Tibial nerve (tissue), 4 donors: ENCODE measurements around the gene TATDN2. TPM values are rescaled to one million over a fixed set of nuclear protein-coding genes. Genes with fewer than 3 reads are reported as not detected.

ENCODE experiments used
- DNase-seq, 2 donors: peaks; one replicate each; pipeline ENCODE4 v3.0.0-alpha.2; 2019; ENCODE audit warnings: low spot score in 2 of 2
- H3K27ac ChIP-seq, 4 donors: fragments of 200-600 bp; sonication (generic) in 3 of 4; one replicate each; pipeline ENCODE4 v1.5.1; 2017 to 2019; ENCODE audit warnings: mild to moderate bottlenecking in 1 of 4
- H3K27me3 ChIP-seq, 2 donors: fragments of 200-600 bp; sonication (generic) in 1 of 2; one replicate each; pipeline versions ENCODE4 v1.5.1 to v1.6.0; 2017 to 2019
- H3K36me3 ChIP-seq, 3 donors: fragments of 200-600 bp; sonication (generic); one replicate each; pipeline ENCODE4 v1.5.1; 2018 to 2019
- H3K4me1 ChIP-seq, 4 donors: fragments of 200-600 bp; sonication (generic) in 3 of 4; one replicate each; pipeline ENCODE4 v1.5.1; 2017 to 2019
- H3K4me3 ChIP-seq, 4 donors: fragments of 200-600 bp; sonication (generic) in 3 of 4; one replicate each; pipeline ENCODE4 v1.5.1; 2017 to 2019; ENCODE audit warnings: mild to moderate bottlenecking in 1 of 4, moderate library complexity in 1 of 4
- H3K9me3 ChIP-seq, 4 donors: fragments of 200-600 bp; sonication (generic) in 3 of 4; one replicate each; pipeline ENCODE4 v1.5.1; 2017 to 2019
- CTCF ChIP-seq, 5 experiments: fragments of 200-600 bp in 3 of 5; fragments of 450-650 bp in 2 of 5; sonication (generic) in 3 of 5; IDR thresholded peaks; one replicate each; pipeline ENCODE4 v1.5.1; 2016 to 2019; ENCODE audit warnings: antibody characterized with exemption in 5 of 5, mild to moderate bottlenecking in 3 of 5, moderate library complexity in 2 of 5
- EP300 ChIP-seq, 2 donors: sonication (generic); formaldehyde crosslinking; IDR thresholded peaks; one replicate each; pipeline ENCODE4 v1.6.1; 2017; ENCODE audit warnings: antibody characterized with exemption in 2 of 2, mild to moderate bottlenecking in 1 of 2
- POLR2A ChIP-seq, 2 donors: fragments of 450-650 bp; IDR thresholded peaks; one replicate each; pipeline ENCODE4 v1.6.1; 2017; ENCODE audit warnings: antibody characterized with exemption in 2 of 2, mild to moderate bottlenecking in 2 of 2, moderate library complexity in 2 of 2
- WGBS, 2 donors: methylation state at CpG; one replicate each; pipeline ENCODE4 v1.1.5; 2018; 5-methylcytosine and 5-hydroxymethylcytosine counted together
- total RNA-seq, 4 donors: library from RNA; depleted of rRNA; stranded (reverse); fragments of >200 nt; gene quantifications; one replicate each; pipeline ENCODE4 v1.1.0, GENCODE V29; 2016

TATDN2 gene
- total RNA-seq, 4 donors from 2014 or later = 21.2 to 28.9 (median 28.5) TPM

GRCh38 chr3:10299175-10299574 is 50.9 kb downstream of the TATDN2 start:
- peaks cover 2 to 75% (median 7%) of the 10 kb centered on the region in 3 donors for H3K36me3 ChIP-seq
- H3K4me1 ChIP-seq = no peaks in the 10 kb centered on the region
- no peak overlapping the region for H3K27ac ChIP-seq
- TF ChIP-seq EP300 (IDR thresholded peaks at IDR 0.05) = no peak
- TF ChIP-seq CTCF (IDR thresholded peaks at IDR 0.05) = no peak
- no peak for TF ChIP-seq POLR2A (IDR thresholded peaks at IDR 0.05)
- H3K4me3 ChIP-seq = no peak overlapping the region
- no peak for DNase-seq
- H3K9me3 ChIP-seq = no peaks in the 10 kb centered on the region
- 71 to 77% methylated on average over 2 of the region's 2 CpGs for WGBS, 2 donors
- H3K27me3 ChIP-seq = no peaks in the 10 kb centered on the region

DNA sequence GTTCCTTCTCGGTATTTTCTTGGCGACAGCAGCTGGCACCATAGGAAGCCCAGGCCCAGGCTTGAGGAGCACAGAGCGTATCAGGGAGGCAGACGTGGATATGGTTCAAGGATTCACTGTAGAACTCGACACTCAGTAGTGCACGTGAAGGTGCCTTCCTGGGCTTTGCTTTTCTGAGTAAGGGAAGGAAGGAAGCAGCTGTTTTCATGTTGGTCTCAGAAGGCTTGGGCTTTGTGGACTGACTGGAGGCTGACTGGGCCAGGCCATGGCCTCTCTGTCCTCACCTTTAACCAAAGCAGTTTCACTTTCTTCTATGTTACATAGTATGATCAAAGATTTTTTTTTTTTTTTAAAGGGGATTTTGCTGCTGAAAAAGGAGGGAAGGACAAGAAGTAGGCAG is 51.4 kb downstream of the TATDN2 start:
- H3K27me3 ChIP-seq = no peaks in the 10 kb centered on the region
- no peak overlapping the region for H3K27ac ChIP-seq
- no peaks in the 10 kb centered on the region for H3K9me3 ChIP-seq
- no peak for TF ChIP-seq POLR2A (IDR thresholded peaks at IDR 0.05)
- no peak for TF ChIP-seq EP300 (IDR thresholded peaks at IDR 0.05)
- no peak for TF ChIP-seq CTCF (IDR thresholded peaks at IDR 0.05)
- 66 to 75% methylated on average over 6 of the region's 6 CpGs for WGBS, 2 donors
- H3K4me3 ChIP-seq = no peak overlapping the region
- no peaks in the 10 kb centered on the region for H3K4me1 ChIP-seq
- H3K36me3 ChIP-seq = peaks cover 2 to 77% (median 12%) of the 10 kb centered on the region in 3 donors
- DNase-seq = no peak

GRCh38 chr3:10300087-10300486 is 51.8 kb downstream of the TATDN2 start:
- Histone ChIP-seq H3K36me3 (peaks cover 5 to 81% (median 15%) of the 10 kb centered on the region in 3 donors), H3K27me3 (no peaks in the 10 kb centered on the region), H3K9me3 (no peaks in the 10 kb centered on the region), H3K4me1 (no peaks in the 10 kb centered on the region), H3K4me3 (no peak overlapping the region), H3K27ac (no peak overlapping the region)
- no peak for TF ChIP-seq EP300 (IDR thresholded peaks at IDR 0.05)
- no peak for TF ChIP-seq POLR2A (IDR thresholded peaks at IDR 0.05)
- TF ChIP-seq CTCF (IDR thresholded peaks at IDR 0.05) = no peak
- DNase-seq = no peak
- 78 to 88% methylated on average over 9 of the region's 9 CpGs for WGBS, 2 donors

GRCh38 chr3:10303105-10303504 is 54.8 kb downstream of the TATDN2 start:
- no peaks in the 10 kb centered on the region for H3K9me3 ChIP-seq
- WGBS, 2 donors = 89 to 90% methylated on average over 9 of the region's 9 CpGs
- no peak overlapping the region for H3K4me3 ChIP-seq
- DNase-seq = no peak
- H3K27ac ChIP-seq = no peak overlapping the region
- no peak for TF ChIP-seq POLR2A (IDR thresholded peaks at IDR 0.05)
- TF ChIP-seq CTCF (IDR thresholded peaks at IDR 0.05) = no peak
- TF ChIP-seq EP300 (IDR thresholded peaks at IDR 0.05) = no peak
- H3K4me1 ChIP-seq = no peaks in the 10 kb centered on the region
- peaks cover 10 to 93% (median 20%) of the 10 kb centered on the region in 3 donors for H3K36me3 ChIP-seq
- H3K27me3 ChIP-seq = no peaks in the 10 kb centered on the region

GRCh38 chr3:10303785-10304184 is 55.5 kb downstream of the TATDN2 start:
- no peaks in the 10 kb centered on the region for H3K9me3 ChIP-seq
- no peaks in the 10 kb centered on the region for H3K4me1 ChIP-seq
- no peak overlapping the region for H3K27ac ChIP-seq
- H3K27me3 ChIP-seq = no peaks in the 10 kb centered on the region
- peaks cover 10 to 96% (median 20%) of the 10 kb centered on the region in 3 donors for H3K36me3 ChIP-seq
- H3K4me3 ChIP-seq = no peak overlapping the region
- DNase-seq = no peak
- 72 to 85% methylated on average over 8 of the region's 8 CpGs for WGBS, 2 donors
- no peak for TF ChIP-seq EP300 (IDR thresholded peaks at IDR 0.05)
- no peak for TF ChIP-seq POLR2A (IDR thresholded peaks at IDR 0.05)
- no peak for TF ChIP-seq CTCF (IDR thresholded peaks at IDR 0.05)
